ENCODE results near the gene FAM167B. TPM values are rescaled to one million over a fixed set of nuclear protein-coding genes. Genes with fewer than 3 reads are reported as not detected.
A peak's percentile ranks its signal among the peaks of the same experiment; 100 is the strongest.

FAM167B gene
- total RNA-seq, 4 donors from 2014 or later = 0.40 to 4.4 (median 2.2) TPM

- H3K27ac ChIP-seq = peak overlapping the region in 3 of 4 donors; percentile 90 to 92 (median 92)
- H3K4me3 ChIP-seq = peak overlapping the region in 1 of 2 donors; percentile 96
- TF ChIP-seq POLR2A (IDR thresholded peaks at IDR 0.05) (no peak), POLR2AphosphoS5 (IDR thresholded peaks at IDR 0.05) (no peak), EP300 (IDR thresholded peaks at IDR 0.05) (no peak)
- TF ChIP-seq, protein P1, sequence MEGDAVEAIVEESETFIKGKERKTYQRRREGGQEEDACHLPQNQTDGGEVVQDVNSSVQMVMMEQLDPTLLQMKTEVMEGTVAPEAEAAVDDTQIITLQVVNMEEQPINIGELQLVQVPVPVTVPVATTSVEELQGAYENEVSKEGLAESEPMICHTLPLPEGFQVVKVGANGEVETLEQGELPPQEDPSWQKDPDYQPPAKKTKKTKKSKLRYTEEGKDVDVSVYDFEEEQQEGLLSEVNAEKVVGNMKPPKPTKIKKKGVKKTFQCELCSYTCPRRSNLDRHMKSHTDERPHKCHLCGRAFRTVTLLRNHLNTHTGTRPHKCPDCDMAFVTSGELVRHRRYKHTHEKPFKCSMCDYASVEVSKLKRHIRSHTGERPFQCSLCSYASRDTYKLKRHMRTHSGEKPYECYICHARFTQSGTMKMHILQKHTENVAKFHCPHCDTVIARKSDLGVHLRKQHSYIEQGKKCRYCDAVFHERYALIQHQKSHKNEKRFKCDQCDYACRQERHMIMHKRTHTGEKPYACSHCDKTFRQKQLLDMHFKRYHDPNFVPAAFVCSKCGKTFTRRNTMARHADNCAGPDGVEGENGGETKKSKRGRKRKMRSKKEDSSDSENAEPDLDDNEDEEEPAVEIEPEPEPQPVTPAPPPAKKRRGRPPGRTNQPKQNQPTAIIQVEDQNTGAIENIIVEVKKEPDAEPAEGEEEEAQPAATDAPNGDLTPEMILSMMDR (IDR thresholded peaks at IDR 0.05) = no peak
- ATAC-seq = no peak
- no peaks in the 10 kb centered on the region for H3K9me3 ChIP-seq
- peaks cover 6 to 41% (median 20%) of the 10 kb centered on the region in 3 donors for H3K4me1 ChIP-seq
- no peaks in the 10 kb centered on the region for H3K27me3 ChIP-seq
- peaks cover 0 to 69% of the 10 kb centered on the region in 2 donors for H3K36me3 ChIP-seq
- 57% methylated on average over 3 of the region's 3 CpGs; no CpG with 5 or more reads in 1 of the 2 donors for WGBS, 2 donors (ENCODE audit: low coverage in 1 of 2)
Measured at GRCh38 chr1:32223683-32224082, 23.3 kb upstream of the FAM167B start.

DNA sequence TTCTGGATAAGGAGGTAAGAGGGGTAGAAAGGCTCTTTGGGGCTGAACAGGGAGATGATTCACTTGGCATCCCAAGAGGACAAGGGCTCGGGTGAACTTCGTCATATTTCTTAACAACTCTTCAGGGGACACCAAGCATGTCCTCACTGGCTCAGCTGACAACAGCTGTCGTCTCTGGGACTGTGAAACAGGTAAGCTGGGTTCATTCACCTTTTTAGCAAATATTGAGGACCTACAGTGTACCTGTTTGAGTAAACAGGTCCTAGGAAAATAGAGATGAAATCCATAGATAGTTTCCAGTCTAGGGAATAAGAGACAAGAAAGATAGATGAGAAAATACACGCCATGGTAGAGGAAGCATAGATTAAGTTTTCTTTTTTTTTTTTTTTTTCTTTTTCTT lies 22.7 kb upstream of the FAM167B start:
- Histone ChIP-seq H3K27ac (peak overlapping the region in 2 of 4 donors; percentile 92), H3K27me3 (no peaks in the 10 kb centered on the region), H3K36me3 (peaks cover 0 to 69% of the 10 kb centered on the region in 2 donors), H3K4me1 (peaks cover 6 to 41% (median 20%) of the 10 kb centered on the region in 3 donors), H3K4me3 (no peak overlapping the region), H3K9me3 (no peaks in the 10 kb centered on the region)
- TF ChIP-seq POLR2AphosphoS5 (IDR thresholded peaks at IDR 0.05) (no peak), POLR2A (IDR thresholded peaks at IDR 0.05) (no peak), EP300 (IDR thresholded peaks at IDR 0.05) (no peak)
- TF ChIP-seq, protein P1 (IDR thresholded peaks at IDR 0.05) = no peak
- WGBS, 2 donors (ENCODE audit: low coverage in 1 of 2) = 89 to 90% methylated on average over 2 to 4 of the region's 4 CpGs
- no peak for ATAC-seq

- H3K4me1 ChIP-seq = peaks cover 1 to 10% (median 1%) of the 10 kb centered on the region in 3 donors
- 55 to 83% methylated on average over 2 to 3 of the region's 3 CpGs for WGBS, 2 donors (ENCODE audit: low coverage in 1 of 2)
- H3K36me3 ChIP-seq = peaks cover 0 to 97% of the 10 kb centered on the region in 2 donors
- TF ChIP-seq EP300 (IDR thresholded peaks at IDR 0.05) (no peak), POLR2AphosphoS5 (IDR thresholded peaks at IDR 0.05) (no peak), POLR2A (IDR thresholded peaks at IDR 0.05) (no peak)
- TF ChIP-seq, protein P1 (IDR thresholded peaks at IDR 0.05) = no peak
- H3K27me3 ChIP-seq = no peaks in the 10 kb centered on the region
- H3K4me3 ChIP-seq = no peak overlapping the region
- ATAC-seq = no peak
- H3K27ac ChIP-seq = no peak overlapping the region
- no peaks in the 10 kb centered on the region for H3K9me3 ChIP-seq
Measured at GRCh38 chr1:32228771-32229170, 18.3 kb upstream of the FAM167B start.

DNA sequence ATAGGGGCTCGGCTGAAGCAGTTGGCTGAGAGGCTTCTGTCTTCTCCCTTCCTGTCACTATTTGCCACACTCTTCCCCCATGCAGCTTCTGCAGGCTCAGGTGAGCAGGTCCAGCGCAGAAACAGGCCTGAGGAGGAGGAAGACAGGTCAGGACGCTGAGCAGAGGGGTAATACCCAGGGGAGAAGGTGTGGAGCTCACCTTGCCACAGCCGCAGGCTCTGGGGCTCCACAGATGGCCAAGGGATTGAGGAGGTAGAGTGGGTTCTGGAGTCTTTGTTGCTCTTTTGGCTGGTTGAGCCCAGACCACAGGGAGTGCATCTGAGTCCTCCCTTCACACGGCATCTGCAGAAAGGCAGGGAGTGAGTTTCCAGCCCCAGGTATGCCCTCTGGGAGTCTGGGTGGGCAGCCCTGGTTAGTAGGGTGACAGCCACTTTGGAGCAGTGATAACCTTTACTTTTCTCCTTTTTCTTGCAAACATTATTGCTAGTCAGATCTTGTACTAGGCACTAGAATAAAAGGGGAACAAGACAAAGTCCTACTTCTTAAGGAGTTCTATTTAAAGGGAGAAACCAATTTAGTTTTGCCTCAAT lies 15.1 kb upstream of the FAM167B start:
- Histone ChIP-seq H3K9me3 (no peaks in the 10 kb centered on the region), H3K27me3 (no peaks in the 10 kb centered on the region), H3K27ac (no peak overlapping the region), H3K4me3 (no peak overlapping the region), H3K4me1 (no peaks in the 10 kb centered on the region), H3K36me3 (peaks cover 0 to 80% of the 10 kb centered on the region in 2 donors)
- TF ChIP-seq, protein P1 (IDR thresholded peaks at IDR 0.05) = no peak
- no peak for TF ChIP-seq POLR2AphosphoS5 (IDR thresholded peaks at IDR 0.05)
- no peak for TF ChIP-seq POLR2A (IDR thresholded peaks at IDR 0.05)
- no peak for TF ChIP-seq EP300 (IDR thresholded peaks at IDR 0.05)
- no peak for ATAC-seq
- 57 to 59% methylated on average over 1 to 3 of the region's 5 CpGs for whole genome bisulfite sequencing, 2 donors (ENCODE audit: low coverage in 1 of 2)

Measured in gastroesophageal sphincter (tissue), 4 donors.